Measurements from ENCODE around the gene RPL23. TPM values are rescaled to one million over a fixed set of nuclear protein-coding genes. Genes with fewer than 3 reads are reported as not detected.

Gene RPL23
- total RNA-seq, 1 experiment from 2014 or later = 764 TPM

DNA sequence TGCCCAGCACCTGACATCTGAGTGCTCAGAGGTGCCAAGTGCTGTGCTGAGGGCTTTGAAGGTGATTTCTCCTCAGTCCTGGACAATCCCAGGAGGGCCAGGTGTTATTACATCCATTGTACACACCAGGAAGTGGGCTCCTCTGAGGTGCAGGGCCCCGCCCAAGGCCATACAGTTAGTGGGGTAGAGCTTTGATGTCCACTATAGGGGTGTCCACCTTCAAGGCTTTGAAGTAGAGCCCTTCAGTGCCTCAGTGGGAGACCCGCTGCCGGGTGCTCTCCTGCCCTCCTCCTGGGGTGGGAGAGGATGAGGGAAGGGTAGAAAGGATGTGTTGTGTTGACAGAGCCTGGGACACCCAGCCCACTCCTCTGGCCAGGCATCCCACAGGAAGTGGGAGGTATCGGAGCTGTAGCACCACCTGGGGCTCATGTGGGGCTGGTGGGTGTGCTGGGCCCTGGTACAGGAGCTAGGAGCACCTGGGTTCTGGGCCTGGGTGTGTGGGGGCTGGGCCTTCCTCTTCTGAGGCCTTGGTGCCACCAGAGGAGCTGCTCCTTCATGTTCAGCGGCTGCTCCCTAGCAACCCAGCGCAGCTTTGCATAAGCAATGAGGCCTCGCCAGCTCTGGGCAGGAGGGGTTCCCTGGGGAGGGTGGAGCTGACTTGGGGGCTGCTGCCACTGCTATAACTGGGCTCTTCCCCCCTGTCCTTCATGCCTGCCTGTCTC, 23.8 kb upstream of the RPL23 start:
- H3K27ac ChIP-seq (ENCODE audit: low read depth, low read length, poor library complexity, severe bottlenecking) = no peak overlapping the region
- no peaks in the 10 kb centered on the region for H3K9me3 ChIP-seq (ENCODE audit: low read depth, low read length, poor library complexity, severe bottlenecking)
- ChIA-PET POLR2A (ENCODE audit: low non-redundant PET) (no interaction called here), CTCF (no interaction called here)
- H3K4me3 ChIP-seq (ENCODE audit: low read depth, low read length, poor library complexity, severe bottlenecking) = no peak overlapping the region
- no peaks in the 10 kb centered on the region for H3K36me3 ChIP-seq (ENCODE audit: insufficient read depth, low read length, poor library complexity, severe bottlenecking)
- TF ChIP-seq EZH2 (IDR thresholded peaks at IDR 0.05; ENCODE audit: borderline replicate concordance, low read depth, low read length, poor library complexity, severe bottlenecking) = no peak
- TF ChIP-seq, protein P1, sequence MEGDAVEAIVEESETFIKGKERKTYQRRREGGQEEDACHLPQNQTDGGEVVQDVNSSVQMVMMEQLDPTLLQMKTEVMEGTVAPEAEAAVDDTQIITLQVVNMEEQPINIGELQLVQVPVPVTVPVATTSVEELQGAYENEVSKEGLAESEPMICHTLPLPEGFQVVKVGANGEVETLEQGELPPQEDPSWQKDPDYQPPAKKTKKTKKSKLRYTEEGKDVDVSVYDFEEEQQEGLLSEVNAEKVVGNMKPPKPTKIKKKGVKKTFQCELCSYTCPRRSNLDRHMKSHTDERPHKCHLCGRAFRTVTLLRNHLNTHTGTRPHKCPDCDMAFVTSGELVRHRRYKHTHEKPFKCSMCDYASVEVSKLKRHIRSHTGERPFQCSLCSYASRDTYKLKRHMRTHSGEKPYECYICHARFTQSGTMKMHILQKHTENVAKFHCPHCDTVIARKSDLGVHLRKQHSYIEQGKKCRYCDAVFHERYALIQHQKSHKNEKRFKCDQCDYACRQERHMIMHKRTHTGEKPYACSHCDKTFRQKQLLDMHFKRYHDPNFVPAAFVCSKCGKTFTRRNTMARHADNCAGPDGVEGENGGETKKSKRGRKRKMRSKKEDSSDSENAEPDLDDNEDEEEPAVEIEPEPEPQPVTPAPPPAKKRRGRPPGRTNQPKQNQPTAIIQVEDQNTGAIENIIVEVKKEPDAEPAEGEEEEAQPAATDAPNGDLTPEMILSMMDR (conservative IDR thresholded peaks at IDR 0.05; ENCODE audit: low read depth, low read length) = no peak
- intact Hi-C loops (cut with micrococcal nuclease; ENCODE audit: unreplicated experiment) = no loop called here
- peak; percentile 53 for DNase-seq (ENCODE audit: low spot score)
- peaks cover 54% of the 10 kb centered on the region for H3K4me1 ChIP-seq (ENCODE audit: insufficient read depth, low read length, poor library complexity, severe bottlenecking)
- H3K27me3 ChIP-seq (replicated peaks; ENCODE audit: insufficient read depth, low read depth, low read length, poor library complexity) = no peaks in the 10 kb centered on the region
- BruUV-seq (replicated peaks) = no TSS peak

DNA sequence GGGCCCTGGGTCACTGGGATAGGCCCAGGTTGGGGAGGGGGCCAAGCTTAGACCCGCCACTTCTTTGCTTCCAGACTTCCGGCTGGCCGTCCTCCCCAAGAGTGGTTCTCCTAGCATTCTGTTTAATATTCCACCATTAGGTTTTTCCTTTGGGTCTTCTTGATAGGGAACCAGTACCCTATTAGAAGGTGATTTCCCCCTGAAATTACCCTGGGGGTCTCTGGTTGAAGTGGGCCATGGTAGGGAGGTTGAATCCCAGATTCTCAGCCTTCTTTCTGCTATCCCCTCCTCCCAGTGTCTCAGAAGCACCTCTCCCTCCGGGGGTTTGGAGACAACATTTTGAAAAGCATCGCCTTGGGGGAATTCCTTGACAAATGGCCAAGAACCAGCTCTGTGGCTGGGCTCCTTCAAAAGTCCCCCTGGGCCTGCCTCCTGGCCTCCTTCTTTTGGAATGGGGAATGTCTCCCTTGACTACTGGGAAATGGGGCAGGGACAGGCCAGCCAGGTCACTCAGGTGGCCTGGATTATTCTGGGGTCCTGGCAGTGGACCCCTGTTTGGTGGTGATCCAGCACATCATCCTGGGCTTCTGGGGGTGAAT, 22.1 kb upstream of the RPL23 start:
- Histone ChIP-seq H3K27me3 (replicated peaks; ENCODE audit: insufficient read depth, low read depth, low read length, poor library complexity) (no peaks in the 10 kb centered on the region), H3K4me3 (ENCODE audit: low read depth, low read length, poor library complexity, severe bottlenecking) (no peak overlapping the region), H3K4me1 (ENCODE audit: insufficient read depth, low read length, poor library complexity, severe bottlenecking) (peaks cover 53% of the 10 kb centered on the region), H3K36me3 (ENCODE audit: insufficient read depth, low read length, poor library complexity, severe bottlenecking) (no peaks in the 10 kb centered on the region), H3K9me3 (ENCODE audit: low read depth, low read length, poor library complexity, severe bottlenecking) (no peaks in the 10 kb centered on the region), H3K27ac (ENCODE audit: low read depth, low read length, poor library complexity, severe bottlenecking) (peak overlapping the region; percentile 47)
- POLR2A ChIA-PET (ENCODE audit: low non-redundant PET) = no interaction called here
- intact Hi-C loops (cut with micrococcal nuclease; ENCODE audit: unreplicated experiment) = no loop called here
- CTCF ChIA-PET = no interaction called here
- DNase-seq (ENCODE audit: low spot score) = peak; percentile 34
- no TSS peak for BruUV-seq (replicated peaks)
- TF ChIP-seq EZH2 (IDR thresholded peaks at IDR 0.05; ENCODE audit: borderline replicate concordance, low read depth, low read length, poor library complexity, severe bottlenecking) = no peak
- TF ChIP-seq, protein P1 (conservative IDR thresholded peaks at IDR 0.05; ENCODE audit: low read depth, low read length) = no peak

DNA sequence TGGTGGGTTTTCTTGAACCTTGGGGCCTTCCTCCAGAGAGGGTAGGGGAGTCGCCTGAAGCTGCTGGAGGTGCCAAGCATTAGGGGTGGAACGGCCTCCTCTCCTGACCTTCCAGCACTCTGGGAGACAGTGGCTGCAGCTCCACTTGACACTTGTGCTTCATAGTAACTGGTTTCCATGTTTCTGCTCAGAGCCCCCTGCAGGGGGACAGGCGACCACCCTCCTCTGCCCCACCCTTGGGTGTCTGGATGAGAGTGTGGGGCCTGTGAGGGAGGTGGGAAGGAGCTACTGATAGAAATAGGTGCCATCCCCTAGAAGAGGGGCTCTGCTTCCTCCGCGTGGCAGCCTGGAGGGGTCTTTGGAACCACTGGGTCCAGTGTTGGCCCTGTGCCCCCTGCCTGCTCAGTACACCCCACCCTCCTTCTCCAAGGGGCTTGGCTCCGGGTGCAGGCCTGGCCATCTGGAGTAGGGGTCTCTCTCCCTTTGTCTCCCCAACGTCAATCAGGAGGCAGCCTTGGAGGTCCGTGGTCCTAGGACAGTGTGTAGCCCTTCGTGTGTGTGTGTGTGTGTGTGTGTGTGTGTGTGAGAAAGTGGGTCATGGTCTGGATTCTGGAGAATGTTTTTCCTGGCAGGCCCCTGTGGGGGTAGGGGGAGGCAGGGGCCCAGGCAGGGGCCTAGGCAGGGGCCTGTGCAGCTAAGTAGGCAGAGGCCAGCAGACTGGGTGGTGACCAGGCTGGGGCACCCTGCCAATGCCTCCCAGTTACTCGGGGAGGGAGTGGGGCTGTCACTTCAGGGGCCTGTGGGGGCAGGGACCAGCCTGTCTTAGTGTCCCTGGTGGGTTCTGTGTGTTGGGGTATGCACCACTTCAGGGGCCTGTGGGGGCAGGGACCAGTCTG, 21.2 kb upstream of the RPL23 start:
- no peaks in the 10 kb centered on the region for H3K36me3 ChIP-seq (ENCODE audit: insufficient read depth, low read length, poor library complexity, severe bottlenecking)
- no peaks in the 10 kb centered on the region for H3K9me3 ChIP-seq (ENCODE audit: low read depth, low read length, poor library complexity, severe bottlenecking)
- POLR2A ChIA-PET (ENCODE audit: low non-redundant PET) = no interaction called here
- no peak for TF ChIP-seq EZH2 (IDR thresholded peaks at IDR 0.05; ENCODE audit: borderline replicate concordance, low read depth, low read length, poor library complexity, severe bottlenecking)
- TF ChIP-seq, protein P1 (conservative IDR thresholded peaks at IDR 0.05; ENCODE audit: low read depth, low read length) = no peak
- no peak overlapping the region for H3K4me3 ChIP-seq (ENCODE audit: low read depth, low read length, poor library complexity, severe bottlenecking)
- no TSS peak for BruUV-seq (replicated peaks)
- peak overlapping the region; percentile 47 for H3K27ac ChIP-seq (ENCODE audit: low read depth, low read length, poor library complexity, severe bottlenecking)
- intact Hi-C loops (cut with micrococcal nuclease; ENCODE audit: unreplicated experiment) = no loop called here
- CTCF ChIA-PET = no interaction called here
- H3K4me1 ChIP-seq (ENCODE audit: insufficient read depth, low read length, poor library complexity, severe bottlenecking) = peaks cover 46% of the 10 kb centered on the region
- H3K27me3 ChIP-seq (replicated peaks; ENCODE audit: insufficient read depth, low read depth, low read length, poor library complexity) = no peaks in the 10 kb centered on the region
- DNase-seq (ENCODE audit: low spot score) = no peak

Data from A673 (cell line).